HEK293 (cell line): Measurements from ENCODE around the gene HPCAL1.

Source experiments
- CTCF ChIA-PET: fragments of 350-600 bp; formaldehyde crosslinking; extraction: SDS; loops from one replicate; lab custom pipeline; 2021; ENCODE audit warnings: antibody characterized with exemption; lab: Yijun Ruan, JAX
- POLR2A ChIA-PET: fragments of 300-600 bp; formaldehyde crosslinking; extraction: SDS; loops from one replicate; lab custom pipeline; 2020; ENCODE audit warnings: antibody characterized with exemption, inconsistent platforms; lab: Yijun Ruan, JAX
- H3K27ac ChIP-seq: fragments of 200-500 bp; sonication (Bioruptor generic); 2 replicates; pipeline ENCODE4 v1.5.1; 2014; ENCODE audit warnings: low read depth, low read length, control low read depth, inconsistent platforms; ENCODE audit errors: extremely low read depth
- H3K36me3 ChIP-seq, 2 experiments: fragments of 200-500 bp in 1 of 2; sonication (Bioruptor generic) in 1 of 2; 1 replicate in 1 of 2; 2 replicates in 1 of 2; pipeline ENCODE4 v1.5.1; 2014 to 2017; ENCODE audit warnings: inconsistent platforms in 2 of 2, low read length in 2 of 2; ENCODE audit not compliant: control insufficient read depth in 2 of 2, insufficient read depth in 1 of 2
- H3K4me1 ChIP-seq: fragments of 200-500 bp; sonication (Bioruptor generic); 2 replicates; pipeline ENCODE4 v1.5.1; 2014; ENCODE audit warnings: mild to moderate bottlenecking, low read length, inconsistent platforms; ENCODE audit not compliant: control insufficient read depth, insufficient read depth
- H3K4me3 ChIP-seq: 2 replicates; pipeline ENCODE4 v1.5.1; 2011; ENCODE audit warnings: low read depth, mild to moderate bottlenecking, control low read depth, low read length, moderate library complexity
- H3K9me3 ChIP-seq: fragments of 200-500 bp; sonication (Bioruptor generic); 2 replicates; pipeline ENCODE4 v1.5.1; 2014; ENCODE audit warnings: low read depth, low read length, inconsistent platforms; ENCODE audit not compliant: control insufficient read depth, insufficient read depth
- FEZF1 ChIP-seq: fragments of 450-650 bp; formaldehyde crosslinking; IDR thresholded peaks from 2 replicates; pipeline ENCODE4 v1.5.1; 2016; ENCODE audit warnings: missing biosample characterization, missing genetic modification characterization
- KLF10 ChIP-seq: fragments of 450-650 bp; IDR thresholded peaks from 2 replicates; pipeline ENCODE4 v1.5.1; 2018; ENCODE audit warnings: missing biosample characterization, mild to moderate bottlenecking, missing genetic modification characterization
- MYNN ChIP-seq: fragments of 450-650 bp; formaldehyde crosslinking; IDR thresholded peaks from 2 replicates; pipeline ENCODE4 v1.5.1; 2016; ENCODE audit warnings: missing biosample characterization, missing genetic modification characterization, borderline replicate concordance
- ZNF248 ChIP-seq: fragments of 450-650 bp; formaldehyde crosslinking; IDR thresholded peaks from 2 replicates; pipeline ENCODE4 v1.5.1; 2017; ENCODE audit warnings: missing biosample characterization, missing genetic modification characterization
- ZNF280D ChIP-seq: fragments of 450-650 bp; formaldehyde crosslinking; IDR thresholded peaks from 2 replicates; pipeline ENCODE4 v1.5.1; 2016; ENCODE audit warnings: missing biosample characterization, missing genetic modification characterization
- ZNF548 ChIP-seq: fragments of 450-650 bp; formaldehyde crosslinking; IDR thresholded peaks from 2 replicates; pipeline ENCODE4 v1.5.1; 2016; ENCODE audit warnings: missing biosample characterization, missing genetic modification characterization
- ZNF610 ChIP-seq: fragments of 450-650 bp; formaldehyde crosslinking; IDR thresholded peaks from 2 replicates; pipeline ENCODE4 v1.5.1; 2016; ENCODE audit warnings: missing biosample characterization, missing genetic modification characterization, borderline replicate concordance
- ZNF621 ChIP-seq: fragments of 450-650 bp; formaldehyde crosslinking; IDR thresholded peaks from 2 replicates; pipeline ENCODE4 v1.5.1; 2017; ENCODE audit warnings: missing biosample characterization, missing genetic modification characterization
- ZNF792 ChIP-seq: fragments of 450-650 bp; formaldehyde crosslinking; IDR thresholded peaks from 2 replicates; pipeline ENCODE4 v1.5.1; 2016; ENCODE audit warnings: missing biosample characterization, missing genetic modification characterization
- ZNF837 ChIP-seq: fragments of 450-650 bp; formaldehyde crosslinking; IDR thresholded peaks from 2 replicates; pipeline ENCODE4 v1.5.1; 2016; ENCODE audit warnings: missing biosample characterization, missing genetic modification characterization
- TF ChIP-seq, protein P1 (sequence below): fragments of 450-650 bp; formaldehyde crosslinking; IDR thresholded peaks from 2 replicates; pipeline ENCODE4 v1.5.1; 2016; ENCODE audit warnings: missing biosample characterization, missing genetic modification characterization, borderline replicate concordance
- TF ChIP-seq, protein P2 (sequence below): fragments of 450-650 bp; formaldehyde crosslinking; conservative IDR thresholded peaks from 2 replicates; pipeline ENCODE4 v1.5.1; 2016; ENCODE audit warnings: low read depth, missing biosample characterization, missing genetic modification characterization
- TF ChIP-seq, protein P3 (sequence below): fragments of 450-650 bp; formaldehyde crosslinking; IDR thresholded peaks from 2 replicates; pipeline ENCODE4 v1.5.1; 2016; ENCODE audit warnings: missing biosample characterization, missing genetic modification characterization
- TF ChIP-seq, protein P4 (sequence below): fragments of 450-650 bp; formaldehyde crosslinking; IDR thresholded peaks from 2 replicates; pipeline ENCODE4; 2016; ENCODE audit warnings: missing biosample characterization, missing genetic modification characterization
- TF ChIP-seq, protein P5 (sequence below): fragments of 450-650 bp; formaldehyde crosslinking; IDR thresholded peaks from 2 replicates; pipeline ENCODE4 v1.5.1; 2016; ENCODE audit warnings: missing biosample characterization, missing genetic modification characterization, low read depth

Gene HPCAL1

DNA sequence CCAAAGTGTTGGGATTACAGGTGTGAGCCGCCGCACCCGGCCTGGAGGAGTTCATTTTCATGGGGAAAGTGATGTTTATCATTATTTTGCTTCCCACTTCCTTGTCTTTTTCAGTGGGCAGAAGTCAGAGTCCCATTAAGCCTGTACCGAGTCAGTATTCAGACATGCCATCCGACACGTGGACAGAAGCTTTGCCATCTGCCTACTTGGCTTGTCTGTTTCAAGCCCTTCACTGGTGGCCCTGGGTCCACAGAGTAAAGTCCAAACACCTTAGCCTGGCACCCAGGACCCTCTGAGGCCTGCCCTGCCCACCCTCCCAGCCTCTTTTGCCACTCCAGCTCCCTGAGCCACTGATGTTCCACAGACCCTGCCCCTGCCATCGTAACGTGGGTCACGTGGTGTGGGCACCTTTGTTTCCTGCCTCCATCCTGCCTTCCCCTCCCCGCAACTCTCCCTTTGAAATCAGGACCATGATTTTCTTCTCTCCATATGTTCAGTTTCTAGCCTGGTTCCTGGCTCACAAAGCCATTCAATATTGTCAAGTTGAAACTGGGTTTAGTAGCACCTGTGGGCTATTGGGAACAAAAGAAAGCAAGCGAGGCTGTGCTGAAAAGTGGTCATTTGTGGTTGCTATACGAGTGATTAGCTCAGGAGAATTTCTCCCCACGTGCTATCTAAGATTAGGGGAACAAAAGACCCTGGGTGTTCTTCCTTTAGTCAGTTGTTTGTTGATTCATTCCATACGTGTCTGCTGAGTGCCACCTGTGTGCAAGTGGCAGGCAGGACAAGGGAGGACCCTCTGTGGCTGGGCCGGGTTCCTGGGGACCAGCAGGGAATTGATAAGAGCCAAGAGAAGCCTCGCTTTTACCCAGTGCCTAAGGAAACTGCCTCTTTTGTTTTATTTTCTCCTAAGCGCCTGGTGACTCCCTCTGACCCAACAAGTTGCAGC lies 150.5 kb downstream of the HPCAL1 start (continued):
- TF ChIP-seq, protein P1, sequence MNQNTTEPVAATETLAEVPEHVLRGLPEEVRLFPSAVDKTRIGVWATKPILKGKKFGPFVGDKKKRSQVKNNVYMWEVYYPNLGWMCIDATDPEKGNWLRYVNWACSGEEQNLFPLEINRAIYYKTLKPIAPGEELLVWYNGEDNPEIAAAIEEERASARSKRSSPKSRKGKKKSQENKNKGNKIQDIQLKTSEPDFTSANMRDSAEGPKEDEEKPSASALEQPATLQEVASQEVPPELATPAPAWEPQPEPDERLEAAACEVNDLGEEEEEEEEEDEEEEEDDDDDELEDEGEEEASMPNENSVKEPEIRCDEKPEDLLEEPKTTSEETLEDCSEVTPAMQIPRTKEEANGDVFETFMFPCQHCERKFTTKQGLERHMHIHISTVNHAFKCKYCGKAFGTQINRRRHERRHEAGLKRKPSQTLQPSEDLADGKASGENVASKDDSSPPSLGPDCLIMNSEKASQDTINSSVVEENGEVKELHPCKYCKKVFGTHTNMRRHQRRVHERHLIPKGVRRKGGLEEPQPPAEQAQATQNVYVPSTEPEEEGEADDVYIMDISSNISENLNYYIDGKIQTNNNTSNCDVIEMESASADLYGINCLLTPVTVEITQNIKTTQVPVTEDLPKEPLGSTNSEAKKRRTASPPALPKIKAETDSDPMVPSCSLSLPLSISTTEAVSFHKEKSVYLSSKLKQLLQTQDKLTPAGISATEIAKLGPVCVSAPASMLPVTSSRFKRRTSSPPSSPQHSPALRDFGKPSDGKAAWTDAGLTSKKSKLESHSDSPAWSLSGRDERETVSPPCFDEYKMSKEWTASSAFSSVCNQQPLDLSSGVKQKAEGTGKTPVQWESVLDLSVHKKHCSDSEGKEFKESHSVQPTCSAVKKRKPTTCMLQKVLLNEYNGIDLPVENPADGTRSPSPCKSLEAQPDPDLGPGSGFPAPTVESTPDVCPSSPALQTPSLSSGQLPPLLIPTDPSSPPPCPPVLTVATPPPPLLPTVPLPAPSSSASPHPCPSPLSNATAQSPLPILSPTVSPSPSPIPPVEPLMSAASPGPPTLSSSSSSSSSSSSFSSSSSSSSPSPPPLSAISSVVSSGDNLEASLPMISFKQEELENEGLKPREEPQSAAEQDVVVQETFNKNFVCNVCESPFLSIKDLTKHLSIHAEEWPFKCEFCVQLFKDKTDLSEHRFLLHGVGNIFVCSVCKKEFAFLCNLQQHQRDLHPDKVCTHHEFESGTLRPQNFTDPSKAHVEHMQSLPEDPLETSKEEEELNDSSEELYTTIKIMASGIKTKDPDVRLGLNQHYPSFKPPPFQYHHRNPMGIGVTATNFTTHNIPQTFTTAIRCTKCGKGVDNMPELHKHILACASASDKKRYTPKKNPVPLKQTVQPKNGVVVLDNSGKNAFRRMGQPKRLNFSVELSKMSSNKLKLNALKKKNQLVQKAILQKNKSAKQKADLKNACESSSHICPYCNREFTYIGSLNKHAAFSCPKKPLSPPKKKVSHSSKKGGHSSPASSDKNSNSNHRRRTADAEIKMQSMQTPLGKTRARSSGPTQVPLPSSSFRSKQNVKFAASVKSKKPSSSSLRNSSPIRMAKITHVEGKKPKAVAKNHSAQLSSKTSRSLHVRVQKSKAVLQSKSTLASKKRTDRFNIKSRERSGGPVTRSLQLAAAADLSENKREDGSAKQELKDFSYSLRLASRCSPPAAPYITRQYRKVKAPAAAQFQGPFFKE (tag by site-specific recombination): no peak
- TF ChIP-seq ZNF248 (tag by site-specific recombination) (no peak), FEZF1 (tag by site-specific recombination) (no peak), MYNN (tag by site-specific recombination) (no peak)
- TF ChIP-seq, protein P2, sequence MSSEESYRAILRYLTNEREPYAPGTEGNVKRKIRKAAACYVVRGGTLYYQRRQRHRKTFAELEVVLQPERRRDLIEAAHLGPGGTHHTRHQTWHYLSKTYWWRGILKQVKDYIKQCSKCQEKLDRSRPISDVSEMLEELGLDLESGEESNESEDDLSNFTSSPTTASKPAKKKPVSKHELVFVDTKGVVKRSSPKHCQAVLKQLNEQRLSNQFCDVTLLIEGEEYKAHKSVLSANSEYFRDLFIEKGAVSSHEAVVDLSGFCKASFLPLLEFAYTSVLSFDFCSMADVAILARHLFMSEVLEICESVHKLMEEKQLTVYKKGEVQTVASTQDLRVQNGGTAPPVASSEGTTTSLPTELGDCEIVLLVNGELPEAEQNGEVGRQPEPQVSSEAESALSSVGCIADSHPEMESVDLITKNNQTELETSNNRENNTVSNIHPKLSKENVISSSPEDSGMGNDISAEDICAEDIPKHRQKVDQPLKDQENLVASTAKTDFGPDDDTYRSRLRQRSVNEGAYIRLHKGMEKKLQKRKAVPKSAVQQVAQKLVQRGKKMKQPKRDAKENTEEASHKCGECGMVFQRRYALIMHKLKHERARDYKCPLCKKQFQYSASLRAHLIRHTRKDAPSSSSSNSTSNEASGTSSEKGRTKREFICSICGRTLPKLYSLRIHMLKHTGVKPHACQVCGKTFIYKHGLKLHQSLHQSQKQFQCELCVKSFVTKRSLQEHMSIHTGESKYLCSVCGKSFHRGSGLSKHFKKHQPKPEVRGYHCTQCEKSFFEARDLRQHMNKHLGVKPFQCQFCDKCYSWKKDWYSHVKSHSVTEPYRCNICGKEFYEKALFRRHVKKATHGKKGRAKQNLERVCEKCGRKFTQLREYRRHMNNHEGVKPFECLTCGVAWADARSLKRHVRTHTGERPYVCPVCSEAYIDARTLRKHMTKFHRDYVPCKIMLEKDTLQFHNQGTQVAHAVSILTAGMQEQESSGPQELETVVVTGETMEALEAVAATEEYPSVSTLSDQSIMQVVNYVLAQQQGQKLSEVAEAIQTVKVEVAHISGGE: no peak
- TF ChIP-seq, protein P3, sequence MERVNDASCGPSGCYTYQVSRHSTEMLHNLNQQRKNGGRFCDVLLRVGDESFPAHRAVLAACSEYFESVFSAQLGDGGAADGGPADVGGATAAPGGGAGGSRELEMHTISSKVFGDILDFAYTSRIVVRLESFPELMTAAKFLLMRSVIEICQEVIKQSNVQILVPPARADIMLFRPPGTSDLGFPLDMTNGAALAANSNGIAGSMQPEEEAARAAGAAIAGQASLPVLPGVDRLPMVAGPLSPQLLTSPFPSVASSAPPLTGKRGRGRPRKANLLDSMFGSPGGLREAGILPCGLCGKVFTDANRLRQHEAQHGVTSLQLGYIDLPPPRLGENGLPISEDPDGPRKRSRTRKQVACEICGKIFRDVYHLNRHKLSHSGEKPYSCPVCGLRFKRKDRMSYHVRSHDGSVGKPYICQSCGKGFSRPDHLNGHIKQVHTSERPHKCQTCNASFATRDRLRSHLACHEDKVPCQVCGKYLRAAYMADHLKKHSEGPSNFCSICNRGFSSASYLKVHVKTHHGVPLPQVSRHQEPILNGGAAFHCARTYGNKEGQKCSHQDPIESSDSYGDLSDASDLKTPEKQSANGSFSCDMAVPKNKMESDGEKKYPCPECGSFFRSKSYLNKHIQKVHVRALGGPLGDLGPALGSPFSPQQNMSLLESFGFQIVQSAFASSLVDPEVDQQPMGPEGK (tag by site-specific recombination): no peak

GRCh38 chr2:10453905-10454298 lies 151.2 kb downstream of the HPCAL1 start:
- no peak overlapping the region for H3K4me3 ChIP-seq
- CTCF ChIA-PET: interaction anchor here (0.6 to 0.7 kb wide), 2 partner anchors 46 to 184 kb away, joined by 3 read pairs; no protein-coding TSS in a partner anchor
- H3K27ac ChIP-seq: no peak overlapping the region
- TF ChIP-seq, protein P4, sequence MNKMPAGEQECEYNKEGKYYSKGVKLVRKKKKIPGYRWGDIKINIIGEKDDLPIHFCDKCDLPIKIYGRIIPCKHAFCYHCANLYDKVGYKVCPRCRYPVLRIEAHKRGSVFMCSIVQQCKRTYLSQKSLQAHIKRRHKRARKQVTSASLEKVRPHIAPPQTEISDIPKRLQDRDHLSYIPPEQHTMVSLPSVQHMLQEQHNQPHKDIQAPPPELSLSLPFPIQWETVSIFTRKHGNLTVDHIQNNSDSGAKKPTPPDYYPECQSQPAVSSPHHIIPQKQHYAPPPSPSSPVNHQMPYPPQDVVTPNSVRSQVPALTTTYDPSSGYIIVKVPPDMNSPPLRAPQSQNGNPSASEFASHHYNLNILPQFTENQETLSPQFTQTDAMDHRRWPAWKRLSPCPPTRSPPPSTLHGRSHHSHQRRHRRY (tag by site-specific recombination): no peak
- TF ChIP-seq ZNF837 (no peak), ZNF621 (tag by site-specific recombination) (no peak), KLF10 (tag by site-specific recombination) (no peak), ZNF610 (tag by site-specific recombination) (no peak), ZNF792 (no peak), ZNF548 (tag by site-specific recombination) (no peak), ZNF280D (tag by site-specific recombination) (no peak)
- TF ChIP-seq, protein P5, sequence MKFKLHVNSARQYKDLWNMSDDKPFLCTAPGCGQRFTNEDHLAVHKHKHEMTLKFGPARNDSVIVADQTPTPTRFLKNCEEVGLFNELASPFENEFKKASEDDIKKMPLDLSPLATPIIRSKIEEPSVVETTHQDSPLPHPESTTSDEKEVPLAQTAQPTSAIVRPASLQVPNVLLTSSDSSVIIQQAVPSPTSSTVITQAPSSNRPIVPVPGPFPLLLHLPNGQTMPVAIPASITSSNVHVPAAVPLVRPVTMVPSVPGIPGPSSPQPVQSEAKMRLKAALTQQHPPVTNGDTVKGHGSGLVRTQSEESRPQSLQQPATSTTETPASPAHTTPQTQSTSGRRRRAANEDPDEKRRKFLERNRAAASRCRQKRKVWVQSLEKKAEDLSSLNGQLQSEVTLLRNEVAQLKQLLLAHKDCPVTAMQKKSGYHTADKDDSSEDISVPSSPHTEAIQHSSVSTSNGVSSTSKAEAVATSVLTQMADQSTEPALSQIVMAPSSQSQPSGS: no peak

More at GRCh38 chr2:10453905-10454298, 151.2 kb downstream of the HPCAL1 start:
- POLR2A ChIA-PET: no interaction called here
- H3K9me3 ChIP-seq: no peaks in the 10 kb centered on the region
- H3K4me1 ChIP-seq: peaks cover 6% of the 10 kb centered on the region; the same call in 1 of the 2 replicates
- no peaks in the 10 kb centered on the region for H3K36me3 ChIP-seq
